Measurements from ENCODE around the gene RAB38. TPM values are rescaled to one million over a fixed set of nuclear protein-coding genes. Genes with fewer than 3 reads are reported as not detected.

RAB38 gene
- total RNA-seq, 2 donors from 2014 or later = 1.7 to 13.1 TPM

GRCh38 chr11:88179141-88179540, 3.9 kb upstream of the RAB38 start:
- peak; percentile 53 to 56 for DNase-seq (ENCODE audit: low spot score in 2 of 2)
- Mint-ChIP-seq H3K36me3 (no peaks in the 10 kb centered on the region), H3K9me3 (no peaks in the 10 kb centered on the region), H3K27ac (peak overlapping the region; percentile 55 to 93)
- peak; percentile 62 to 79 for ATAC-seq

DNA sequence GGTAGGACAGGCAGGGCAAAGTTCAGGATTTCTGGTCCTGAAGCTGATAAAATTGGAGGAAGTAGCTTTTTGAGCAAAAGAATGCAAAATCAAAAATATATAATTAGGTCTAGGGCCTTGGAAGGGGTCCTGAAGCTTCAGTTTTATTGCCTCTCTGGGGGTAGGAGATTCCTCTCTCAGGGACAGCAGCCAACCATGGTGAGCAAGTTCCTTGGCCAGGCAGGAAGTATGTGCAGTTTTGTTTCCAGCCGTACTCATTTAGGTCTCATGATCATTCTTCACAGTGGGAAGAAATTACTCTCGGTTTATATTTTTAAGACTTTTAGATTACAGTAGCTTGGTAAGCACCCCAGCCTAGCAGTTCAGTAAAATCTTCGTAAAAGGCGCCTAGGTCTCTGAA, 2.9 kb upstream of the RAB38 start:
- Mint-ChIP-seq H3K36me3 (no peaks in the 10 kb centered on the region), H3K9me3 (no peaks in the 10 kb centered on the region), H3K27ac (peak overlapping the region in 1 of 2 donors; percentile 55)
- ATAC-seq = peak in 1 of 2 donors; percentile 8
- DNase-seq (ENCODE audit: low spot score in 2 of 2) = peak in 1 of 2 donors; percentile 6

GRCh38 chr11:88175569-88176075, 379 bp upstream of the RAB38 start:
- peak; percentile 6 to 49 for ATAC-seq
- DNase-seq (ENCODE audit: low spot score in 2 of 2) = no peak
- no peaks in the 10 kb centered on the region for H3K36me3 Mint-ChIP-seq
- H3K9me3 Mint-ChIP-seq = no peaks in the 10 kb centered on the region
- H3K27ac Mint-ChIP-seq = peak overlapping the region in 1 of 2 donors; percentile 86

- no peaks in the 10 kb centered on the region for H3K36me3 Mint-ChIP-seq
- DNase-seq (ENCODE audit: low spot score in 2 of 2) = no peak
- no peaks in the 10 kb centered on the region for H3K9me3 Mint-ChIP-seq
- peak overlapping the region in 1 of 2 donors; percentile 86 for H3K27ac Mint-ChIP-seq
- no peak for ATAC-seq
Measured at GRCh38 chr11:88173956-88174355, 1.3 kb downstream of the RAB38 start.

GRCh38 chr11:88171982-88172381, 3.3 kb downstream of the RAB38 start:
- Mint-ChIP-seq H3K36me3 (peaks cover 0 to 5% of the 10 kb centered on the region in 2 donors), H3K27ac (no peak overlapping the region), H3K9me3 (no peaks in the 10 kb centered on the region)
- no peak for ATAC-seq
- DNase-seq (ENCODE audit: low spot score in 2 of 2) = no peak

GRCh38 chr11:88170673-88171072, 4.6 kb downstream of the RAB38 start:
- H3K27ac Mint-ChIP-seq = no peak overlapping the region
- peaks cover 0 to 5% of the 10 kb centered on the region in 2 donors for H3K36me3 Mint-ChIP-seq
- no peak for DNase-seq (ENCODE audit: low spot score in 2 of 2)
- no peak for ATAC-seq
- no peaks in the 10 kb centered on the region for H3K9me3 Mint-ChIP-seq

GRCh38 chr11:88169881-88170280, 5.4 kb downstream of the RAB38 start:
- ATAC-seq (no peak), DNase-seq (ENCODE audit: low spot score in 2 of 2) (no peak)
- Mint-ChIP-seq H3K9me3 (no peaks in the 10 kb centered on the region), H3K27ac (no peak overlapping the region), H3K36me3 (peaks cover 0 to 5% of the 10 kb centered on the region in 2 donors)

DNA sequence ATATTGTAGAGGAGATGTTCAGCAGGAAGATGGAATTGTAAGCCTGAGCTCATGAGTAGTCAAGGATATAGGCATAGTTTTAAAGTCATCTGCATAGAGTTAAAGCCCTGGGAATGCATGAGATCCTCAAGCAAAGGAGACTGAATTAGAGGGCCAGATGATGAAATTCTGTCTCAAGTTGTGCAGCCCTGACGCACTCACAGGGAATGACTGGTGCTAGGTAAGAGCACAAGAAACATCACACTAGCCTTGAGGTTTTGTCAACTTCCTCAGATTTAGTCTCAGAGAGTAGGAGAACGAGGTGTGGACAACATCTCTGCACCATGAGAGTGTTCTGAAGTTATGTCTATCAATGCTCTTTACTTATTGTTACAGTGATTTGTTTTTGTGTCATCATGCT, 5.8 kb downstream of the RAB38 start:
- DNase-seq (ENCODE audit: low spot score in 2 of 2) (no peak), ATAC-seq (no peak)
- peaks cover 0 to 5% of the 10 kb centered on the region in 2 donors for H3K36me3 Mint-ChIP-seq
- no peak overlapping the region for H3K27ac Mint-ChIP-seq
- no peaks in the 10 kb centered on the region for H3K9me3 Mint-ChIP-seq

- Mint-ChIP-seq H3K36me3 (peaks cover 0 to 8% of the 10 kb centered on the region in 2 donors), H3K9me3 (peaks cover 0 to 2% of the 10 kb centered on the region in 2 donors), H3K27ac (no peak overlapping the region)
- DNase-seq (ENCODE audit: low spot score in 2 of 2) (no peak), ATAC-seq (peak in 1 of 2 donors; percentile 53)
Measured at GRCh38 chr11:88167853-88168252, 7.4 kb downstream of the RAB38 start.

GRCh38 chr11:88164806-88165585, 10.2 kb downstream of the RAB38 start:
- DNase-seq (ENCODE audit: low spot score in 2 of 2) (no peak), ATAC-seq (no peak)
- Mint-ChIP-seq H3K27ac (no peak overlapping the region), H3K9me3 (peaks cover under 1 to 11% of the 10 kb centered on the region in 2 donors), H3K36me3 (peaks cover 0 to 11% of the 10 kb centered on the region in 2 donors)

GRCh38 chr11:88164320-88164719, 10.9 kb downstream of the RAB38 start:
- DNase-seq (ENCODE audit: low spot score in 2 of 2) (no peak), ATAC-seq (peak in 1 of 2 donors; percentile 68)

DNA sequence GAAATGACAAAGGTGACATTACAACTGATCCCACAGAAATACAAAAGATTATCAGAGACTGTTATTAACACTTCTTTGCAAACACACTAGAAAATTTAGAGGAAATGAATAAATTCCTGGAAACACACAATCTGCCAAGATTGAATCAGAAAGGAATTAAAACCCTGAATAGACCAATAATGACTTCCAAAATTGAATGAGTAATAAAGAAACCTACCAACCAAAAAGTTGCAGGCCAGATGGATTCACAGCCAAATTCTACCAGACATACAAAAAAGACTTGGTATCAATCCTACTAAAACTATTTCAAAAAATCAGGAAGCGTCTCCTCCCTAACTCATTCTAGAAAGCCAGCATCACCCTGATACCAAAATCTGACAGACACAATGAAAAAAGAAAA, 17.2 kb downstream of the RAB38 start:
- H3K27ac Mint-ChIP-seq = no peak overlapping the region
- peaks cover 24 to 52% of the 10 kb centered on the region in 2 donors for H3K9me3 Mint-ChIP-seq
- DNase-seq (ENCODE audit: low spot score in 2 of 2) (no peak), ATAC-seq (no peak)
- peaks cover 37 to 52% of the 10 kb centered on the region in 2 donors for H3K36me3 Mint-ChIP-seq

More at GRCh38 chr11:88164320-88164719, 10.9 kb downstream of the RAB38 start:
- Mint-ChIP-seq H3K36me3 (peaks cover 7 to 18% of the 10 kb centered on the region in 2 donors), H3K27ac (no peak overlapping the region), H3K9me3 (peaks cover 8 to 17% of the 10 kb centered on the region in 2 donors)

- DNase-seq (ENCODE audit: low spot score in 2 of 2) (no peak), ATAC-seq (no peak)
- Mint-ChIP-seq H3K9me3 (peaks cover 24 to 47% of the 10 kb centered on the region in 2 donors), H3K27ac (no peak overlapping the region), H3K36me3 (peaks cover 37 to 47% of the 10 kb centered on the region in 2 donors)
Measured at GRCh38 chr11:88157370-88157769, 17.9 kb downstream of the RAB38 start.

- Mint-ChIP-seq H3K36me3 (peaks cover 19 to 25% of the 10 kb centered on the region in 2 donors), H3K27ac (no peak overlapping the region), H3K9me3 (peaks cover 7 to 18% of the 10 kb centered on the region in 2 donors)
- ATAC-seq (no peak), DNase-seq (ENCODE audit: low spot score in 2 of 2) (no peak)
Measured at GRCh38 chr11:88152381-88152780, 22.9 kb downstream of the RAB38 start.

DNA sequence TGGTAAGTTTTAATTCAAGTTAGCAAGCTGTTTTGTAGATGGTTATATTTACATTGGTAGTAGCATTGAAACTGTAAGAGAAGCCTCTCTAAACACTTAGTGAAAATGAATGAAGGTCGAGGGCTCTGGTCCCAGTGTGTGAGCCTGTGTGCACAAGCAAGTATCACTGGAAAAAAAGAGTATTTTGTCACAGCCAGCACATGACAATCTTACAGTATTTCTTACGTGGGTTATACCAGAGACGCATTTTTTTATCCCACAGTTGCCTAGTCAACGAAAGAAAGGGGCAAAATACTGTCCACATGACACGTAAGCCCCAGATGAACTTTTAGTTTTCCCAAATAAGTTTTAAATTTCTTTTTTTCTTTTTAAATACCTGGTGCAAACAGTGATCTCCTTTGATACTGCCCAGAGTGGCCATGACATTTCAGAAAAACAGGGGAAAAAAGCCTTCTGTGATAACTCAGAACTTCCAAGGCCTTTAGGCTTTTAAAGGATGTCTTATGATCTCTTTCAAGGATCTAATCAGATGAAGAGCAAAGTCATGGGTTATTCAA, 23.5 kb downstream of the RAB38 start:
- Mint-ChIP-seq H3K9me3 (peaks cover 7 to 15% of the 10 kb centered on the region in 2 donors), H3K36me3 (peaks cover 19 to 25% of the 10 kb centered on the region in 2 donors), H3K27ac (no peak overlapping the region)
- DNase-seq (ENCODE audit: low spot score in 2 of 2) (no peak), ATAC-seq (no peak)

- ATAC-seq (no peak), DNase-seq (ENCODE audit: low spot score in 2 of 2) (no peak)
- Mint-ChIP-seq H3K27ac (no peak overlapping the region), H3K9me3 (no peaks in the 10 kb centered on the region), H3K36me3 (no peaks in the 10 kb centered on the region)
Measured at GRCh38 chr11:88146106-88146505, 29.1 kb downstream of the RAB38 start.

DNA sequence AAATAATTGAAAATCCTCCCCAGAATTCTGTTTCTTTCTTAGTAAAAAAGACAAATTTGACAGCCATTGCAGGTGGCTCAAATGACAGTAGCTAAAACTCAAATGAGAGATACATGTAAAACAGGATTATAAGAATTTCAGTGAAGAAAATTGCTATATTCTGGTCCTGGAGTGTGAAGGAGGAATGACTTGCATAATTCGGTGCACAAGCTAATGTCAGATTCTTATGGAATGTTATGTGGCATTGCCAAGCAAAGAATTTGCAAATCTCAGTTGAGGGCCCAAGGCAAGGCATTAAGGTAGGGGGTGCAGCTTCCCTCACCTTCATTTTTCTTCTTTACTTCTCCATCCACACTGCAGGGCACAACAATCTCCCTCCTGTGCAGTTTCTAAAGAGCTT, 35.4 kb downstream of the RAB38 start:
- no peak for DNase-seq (ENCODE audit: low spot score in 2 of 2)
- ATAC-seq = no peak
- Mint-ChIP-seq H3K9me3 (no peaks in the 10 kb centered on the region), H3K36me3 (no peaks in the 10 kb centered on the region), H3K27ac (no peak overlapping the region)
